Choroid plexus epithelial cell (primary cell): ENCODE results near the gene SDC1.
A peak's percentile ranks its signal among the peaks of the same experiment; 100 is the strongest.

Experiments
- DNase-seq: peaks from one replicate; pipeline ENCODE4 v3.0.0-alpha.2; 2010; ENCODE audit warnings: low read depth
- H3K4me3 ChIP-seq: 2 replicates; pipeline ENCODE4 v1.5.1; 2011; ENCODE audit warnings: low read depth, mild to moderate bottlenecking, control low read depth, low read length, moderate library complexity
- CTCF ChIP-seq: conservative IDR thresholded peaks from 2 replicates; pipeline ENCODE4 v1.5.1; 2011; ENCODE audit warnings: low read depth, mild to moderate bottlenecking, control low read depth, inconsistent platforms, low read length, moderate library complexity

The SDC1 gene

GRCh38 chr2:20212871-20213503, 11.9 kb downstream of the SDC1 start:
- TF ChIP-seq CTCF = no peak
- H3K4me3 ChIP-seq = no peak overlapping the region
- DNase-seq = no peak

GRCh38 chr2:20212459-20212870, 12.5 kb downstream of the SDC1 start:
- H3K4me3 ChIP-seq = no peak overlapping the region
- peak; percentile 72 for DNase-seq
- no peak for TF ChIP-seq CTCF

- no peak for DNase-seq
- H3K4me3 ChIP-seq = no peak overlapping the region
- TF ChIP-seq CTCF = no peak
Observed at GRCh38 chr2:20211860-20212458, 13.0 kb downstream of the SDC1 start.

- no peak overlapping the region for H3K4me3 ChIP-seq
- TF ChIP-seq CTCF = no peak
- DNase-seq = no peak
Observed at GRCh38 chr2:20211420-20211819, 13.5 kb downstream of the SDC1 start.

- H3K4me3 ChIP-seq = no peak overlapping the region
- no peak for DNase-seq
Observed at GRCh38 chr2:20210462-20210861, 14.5 kb downstream of the SDC1 start.

GRCh38 chr2:20209373-20210109, 15.4 kb downstream of the SDC1 start:
- no peak for TF ChIP-seq CTCF
- H3K4me3 ChIP-seq = no peak overlapping the region
- no peak for DNase-seq

More at GRCh38 chr2:20210462-20210861, 14.5 kb downstream of the SDC1 start:
- TF ChIP-seq CTCF = no peak

- TF ChIP-seq CTCF = no peak
- peak; percentile 64 for DNase-seq
- no peak overlapping the region for H3K4me3 ChIP-seq
Observed at GRCh38 chr2:20208476-20208859, 16.5 kb downstream of the SDC1 start.
